ENCODE results near the gene MIPOL1.

MIPOL1 gene

DNA sequence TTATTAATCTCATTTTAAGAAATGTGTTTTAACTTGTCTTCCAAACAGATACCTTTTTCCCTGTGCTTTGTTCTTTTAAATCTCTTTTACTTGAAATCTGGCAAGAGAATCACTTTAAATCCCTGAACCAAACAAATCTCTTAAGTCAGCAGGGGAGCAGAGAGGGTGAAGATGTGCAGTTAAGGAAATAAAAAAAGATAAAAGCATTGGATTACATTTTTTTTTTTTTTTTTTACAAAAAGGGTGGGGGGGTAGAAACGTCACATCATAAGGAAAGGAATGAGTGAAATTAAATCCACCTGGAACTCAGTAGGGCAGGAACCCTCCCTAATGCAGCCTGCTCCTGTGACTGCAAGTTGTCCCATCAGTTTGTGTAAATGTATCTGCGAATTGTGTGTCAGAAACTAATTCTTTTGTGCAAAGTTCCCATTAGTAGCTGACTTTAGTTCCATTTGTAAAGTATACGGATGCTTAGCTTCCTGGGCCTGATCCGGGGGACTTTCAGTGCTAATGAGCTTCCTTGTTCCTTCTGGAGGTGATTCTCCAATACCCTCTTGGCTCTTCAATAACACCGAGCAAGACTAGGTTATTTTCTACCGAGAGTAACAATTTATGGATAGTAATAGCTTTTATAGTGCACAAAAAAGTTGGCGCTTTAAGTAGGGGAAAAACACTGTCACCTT, 399.2 kb downstream of the MIPOL1 start:
- TF ChIP-seq, protein P1, sequence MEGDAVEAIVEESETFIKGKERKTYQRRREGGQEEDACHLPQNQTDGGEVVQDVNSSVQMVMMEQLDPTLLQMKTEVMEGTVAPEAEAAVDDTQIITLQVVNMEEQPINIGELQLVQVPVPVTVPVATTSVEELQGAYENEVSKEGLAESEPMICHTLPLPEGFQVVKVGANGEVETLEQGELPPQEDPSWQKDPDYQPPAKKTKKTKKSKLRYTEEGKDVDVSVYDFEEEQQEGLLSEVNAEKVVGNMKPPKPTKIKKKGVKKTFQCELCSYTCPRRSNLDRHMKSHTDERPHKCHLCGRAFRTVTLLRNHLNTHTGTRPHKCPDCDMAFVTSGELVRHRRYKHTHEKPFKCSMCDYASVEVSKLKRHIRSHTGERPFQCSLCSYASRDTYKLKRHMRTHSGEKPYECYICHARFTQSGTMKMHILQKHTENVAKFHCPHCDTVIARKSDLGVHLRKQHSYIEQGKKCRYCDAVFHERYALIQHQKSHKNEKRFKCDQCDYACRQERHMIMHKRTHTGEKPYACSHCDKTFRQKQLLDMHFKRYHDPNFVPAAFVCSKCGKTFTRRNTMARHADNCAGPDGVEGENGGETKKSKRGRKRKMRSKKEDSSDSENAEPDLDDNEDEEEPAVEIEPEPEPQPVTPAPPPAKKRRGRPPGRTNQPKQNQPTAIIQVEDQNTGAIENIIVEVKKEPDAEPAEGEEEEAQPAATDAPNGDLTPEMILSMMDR (IDR thresholded peaks at IDR 0.05; ENCODE audit: low read length, missing control alignments) = no peak

DNA sequence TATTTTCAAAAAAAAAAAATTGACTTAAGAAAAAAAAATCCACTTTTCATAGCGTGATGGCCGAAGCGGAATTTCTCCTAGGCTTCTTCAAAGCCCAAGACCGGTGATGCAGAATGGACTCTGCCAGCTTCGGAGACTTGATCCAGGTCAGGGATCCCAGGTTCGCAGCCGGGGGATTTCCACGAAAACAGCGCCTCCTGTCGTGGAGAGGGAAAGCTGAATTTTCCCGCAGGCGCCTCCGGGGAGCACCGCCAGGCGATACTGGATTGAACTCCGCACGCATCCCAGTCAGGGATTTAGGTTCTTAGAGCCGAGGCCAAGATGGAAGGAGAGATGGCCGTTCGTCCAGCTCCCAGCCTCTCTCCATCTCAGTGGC, 399.8 kb downstream of the MIPOL1 start:
- TF ChIP-seq, protein P1 (IDR thresholded peaks at IDR 0.05; ENCODE audit: low read length, missing control alignments) = peak; percentile 46
- no peak overlapping the region for H3K4me3 ChIP-seq (replicated peaks; ENCODE audit: low read depth, low read length)
- DNase-seq (ENCODE audit: low read depth) = no peak

More for the DNA sequence above, 399.2 kb downstream of the MIPOL1 start:
- no peak overlapping the region for H3K4me3 ChIP-seq (replicated peaks; ENCODE audit: low read depth, low read length)
- no peak for DNase-seq (ENCODE audit: low read depth)

DNA sequence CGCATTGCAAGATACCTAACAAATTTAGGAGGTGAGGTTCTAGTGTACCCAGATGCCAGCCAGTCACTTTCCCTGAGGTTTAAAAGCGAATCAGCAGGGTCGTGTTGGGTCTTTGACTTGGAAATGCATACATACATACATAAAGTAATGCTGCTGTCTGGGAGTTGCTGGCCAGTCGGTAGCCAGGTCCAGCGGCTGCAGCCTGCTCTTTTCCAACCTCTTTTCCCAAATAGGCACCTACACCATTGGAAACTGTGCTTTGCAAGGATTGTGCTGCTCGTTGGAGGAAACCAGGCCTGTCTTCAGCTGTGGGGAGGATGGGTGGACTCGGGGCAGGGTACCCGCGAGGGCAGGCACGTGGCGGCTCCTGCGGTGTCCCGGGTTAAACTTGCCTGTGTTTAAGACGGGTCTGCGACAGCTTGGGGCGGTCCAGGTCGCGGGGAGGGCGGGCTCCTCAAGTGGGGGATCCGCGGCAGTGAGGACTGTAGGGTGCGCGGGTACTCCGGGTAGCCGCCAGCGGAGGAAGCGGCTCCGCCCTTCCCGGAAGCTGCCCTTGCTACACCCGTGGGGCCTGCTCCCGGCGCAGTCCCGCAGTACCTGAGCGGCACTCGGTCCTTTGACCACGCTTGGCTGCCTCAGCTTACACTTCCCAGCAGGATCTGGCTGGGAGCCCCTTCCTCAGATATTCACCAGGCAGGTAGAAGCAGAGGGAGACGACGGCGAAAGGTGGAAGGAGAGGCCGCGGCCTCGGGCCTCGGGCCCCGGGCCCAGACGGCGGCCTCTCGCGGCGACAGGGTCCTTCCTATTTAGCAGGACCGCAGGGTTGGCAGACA, 400.4 kb downstream of the MIPOL1 start:
- no peak overlapping the region for H3K4me3 ChIP-seq (replicated peaks; ENCODE audit: low read depth, low read length)

DNA sequence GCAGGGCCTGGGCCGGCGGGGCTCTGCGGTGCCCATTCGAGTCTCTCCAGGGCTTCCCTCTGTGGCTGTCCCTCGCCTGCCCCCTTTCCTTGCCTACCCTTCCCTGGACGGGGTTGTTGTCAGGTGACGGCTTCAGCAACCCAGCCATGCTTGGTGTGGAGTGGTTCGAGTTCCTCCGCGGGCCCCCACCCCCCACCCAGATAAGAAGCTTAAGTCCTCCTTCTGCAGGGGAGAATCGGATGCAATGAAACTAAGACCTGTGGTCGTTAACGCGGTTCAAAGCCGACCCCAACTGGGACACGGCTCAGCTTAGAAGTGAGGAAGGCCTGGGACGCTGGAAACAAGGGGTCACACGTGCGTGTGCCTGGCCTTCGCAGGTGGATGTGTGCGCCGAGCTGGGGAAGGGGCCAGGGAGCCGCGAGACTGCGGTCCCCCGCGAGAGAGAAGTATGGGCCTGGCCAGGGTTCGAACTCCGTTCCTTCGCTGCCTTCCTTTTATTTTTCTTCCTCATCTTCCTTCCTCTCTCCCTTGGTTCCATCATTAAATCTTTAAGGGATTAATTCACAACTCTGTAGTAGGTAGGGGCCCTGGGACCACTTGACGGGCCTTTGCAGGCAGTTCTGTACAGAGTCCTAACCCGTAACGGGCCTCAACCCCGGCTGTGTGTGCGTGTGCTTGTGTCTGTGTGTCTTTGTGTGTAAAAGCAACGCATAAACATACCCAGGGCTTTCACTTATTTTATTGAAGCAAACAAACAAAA, 401.2 kb downstream of the MIPOL1 start:
- DNase-seq (ENCODE audit: low read depth) = no peak
- TF ChIP-seq, protein P1 (IDR thresholded peaks at IDR 0.05; ENCODE audit: low read length, missing control alignments) = no peak
- H3K4me3 ChIP-seq (replicated peaks; ENCODE audit: low read depth, low read length) = no peak overlapping the region

More for the DNA sequence above, 400.4 kb downstream of the MIPOL1 start:
- TF ChIP-seq, protein P1 (IDR thresholded peaks at IDR 0.05; ENCODE audit: low read length, missing control alignments) = no peak
- no peak for DNase-seq (ENCODE audit: low read depth)

DNA sequence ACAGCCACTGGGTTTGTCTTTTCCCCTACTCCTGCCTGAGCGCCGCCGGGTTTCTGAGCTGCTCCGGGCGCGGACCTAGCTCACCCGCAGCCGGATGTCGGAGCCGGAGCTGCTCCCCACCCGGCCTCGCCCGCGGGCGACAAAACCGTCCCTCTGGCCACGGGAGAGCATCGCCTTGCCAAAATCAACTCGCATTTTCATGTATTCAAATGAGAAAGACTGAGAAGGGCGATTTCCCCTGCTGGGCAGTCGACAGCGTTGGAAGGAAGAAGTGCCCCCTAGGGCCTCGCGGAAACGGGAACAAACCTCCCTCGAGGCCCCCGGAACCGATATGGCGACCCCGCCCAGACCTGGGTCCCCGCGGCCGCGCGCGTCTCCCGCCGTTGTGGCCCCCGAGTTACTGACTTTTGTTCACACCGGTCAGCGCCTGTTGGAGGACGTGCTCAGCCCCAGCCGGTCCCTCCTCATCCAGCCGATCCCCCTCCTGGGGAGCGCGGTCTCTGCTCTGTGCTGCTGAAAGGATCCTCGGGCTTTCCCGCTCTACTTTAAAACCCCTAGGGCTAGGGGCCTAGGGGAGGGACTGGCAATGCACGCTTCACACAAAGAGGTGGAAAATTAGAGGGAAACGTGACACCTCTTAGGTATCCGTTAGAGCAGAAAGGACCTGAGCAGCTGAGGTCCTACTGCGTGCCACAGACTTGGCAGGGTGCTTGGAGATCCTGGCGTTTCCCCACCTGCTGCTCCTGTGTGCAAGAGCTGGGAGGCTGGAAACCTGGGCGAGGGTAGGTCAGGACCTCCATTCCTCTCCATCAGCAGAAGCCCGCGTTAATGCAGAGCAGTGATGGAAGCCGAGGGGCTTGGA, 402.0 kb downstream of the MIPOL1 start:
- H3K4me3 ChIP-seq (replicated peaks; ENCODE audit: low read depth, low read length) = no peak overlapping the region
- TF ChIP-seq, protein P1 (IDR thresholded peaks at IDR 0.05; ENCODE audit: low read length, missing control alignments) = no peak

More for the DNA sequence above, 402.0 kb downstream of the MIPOL1 start:
- DNase-seq (ENCODE audit: low read depth) = no peak

Measured in fibroblast of pulmonary artery (primary cell).